ENCODE results near the gene TRMT1L.

GRCh38 chr1:185129708-185130107 lies 27.0 kb downstream of the TRMT1L start:
- TF ChIP-seq POLR2AphosphoS5 (IDR thresholded peaks at IDR 0.05) (no peak), CTCF (IDR thresholded peaks at IDR 0.05) (no peak), POLR2A (IDR thresholded peaks at IDR 0.05) (no peak)

Measured in sigmoid colon (tissue), 4 donors.